Measurements from ENCODE around the gene ATG4D.
A peak's percentile ranks its signal among the peaks of the same experiment; 100 is the strongest.

Gene ATG4D

DNA sequence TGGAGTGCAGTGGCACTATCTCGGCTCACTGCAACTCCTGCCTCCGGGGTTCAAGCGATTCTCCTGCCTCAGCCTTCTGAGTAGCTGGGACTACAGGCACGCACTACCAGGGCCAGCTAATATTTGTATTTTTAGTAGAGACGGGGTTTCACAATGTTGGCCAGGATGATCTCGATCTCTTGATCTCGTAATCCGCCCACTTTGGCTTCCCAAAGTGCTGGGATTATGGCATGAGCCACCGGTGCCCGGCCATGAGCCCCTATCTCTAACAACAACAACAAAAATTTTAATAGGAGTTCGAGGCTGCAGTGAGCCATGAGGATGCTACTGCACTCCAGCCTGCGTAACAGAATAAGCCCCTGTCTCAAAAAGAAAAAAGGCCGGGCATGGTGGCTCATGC lies 38.4 kb downstream of the ATG4D start:
- DNase-seq: no peak

DNA sequence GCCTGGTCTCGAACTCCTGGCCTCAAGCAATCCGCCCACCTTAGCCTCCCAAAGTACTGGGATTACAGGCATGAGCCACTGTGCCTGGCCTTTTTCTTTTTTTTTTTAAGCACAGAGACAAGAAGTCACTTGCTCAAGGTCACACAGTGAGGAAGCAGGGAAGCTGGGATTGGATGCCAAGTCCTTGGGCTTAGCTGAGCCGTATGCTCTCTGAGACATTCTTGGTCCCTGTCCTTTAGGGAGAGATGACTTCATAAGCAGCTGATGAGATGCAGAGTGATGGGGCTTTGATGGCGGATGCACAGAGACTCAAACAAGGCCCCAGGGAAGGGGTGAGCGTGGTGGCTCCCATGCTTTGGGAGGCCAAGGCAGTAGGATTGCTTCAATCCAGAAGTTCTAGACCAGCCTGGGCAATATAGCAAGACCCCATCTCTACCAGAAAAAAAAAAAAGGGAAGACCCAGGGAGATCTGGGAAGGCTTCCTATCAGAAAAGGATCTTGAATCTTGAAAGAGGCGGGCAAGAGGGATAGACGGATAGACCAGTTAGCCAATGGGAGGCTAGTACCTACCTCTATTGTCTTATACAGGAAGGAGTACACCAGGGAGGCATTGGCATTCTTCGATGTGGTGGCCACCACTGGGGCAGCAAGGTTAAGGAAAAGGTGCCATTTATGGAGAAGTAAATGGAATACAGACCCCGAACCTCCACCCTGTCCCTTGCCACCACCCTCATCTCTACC lies 39.5 kb downstream of the ATG4D start:
- DNase-seq: no peak

DNA sequence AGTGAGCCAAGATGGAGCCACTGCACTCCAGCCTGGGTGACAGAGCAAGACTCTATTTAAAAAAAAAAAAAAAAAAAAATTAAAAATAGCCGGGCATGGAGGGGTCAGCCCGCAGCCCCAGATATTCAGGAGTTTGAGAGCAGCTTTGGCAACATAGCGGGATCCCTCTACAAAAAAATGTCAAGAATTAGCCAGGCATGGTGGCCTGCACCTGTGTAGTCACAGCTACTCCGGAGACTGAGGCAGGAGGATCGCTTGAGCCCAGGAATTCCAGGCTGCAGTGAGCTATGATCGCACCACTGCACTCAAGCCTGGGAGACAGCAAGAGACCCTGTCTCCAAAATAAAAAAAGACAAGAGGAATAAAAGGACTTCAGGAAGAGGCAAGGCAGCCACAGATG lies 42.7 kb downstream of the ATG4D start:
- DNase-seq: no peak

DNA sequence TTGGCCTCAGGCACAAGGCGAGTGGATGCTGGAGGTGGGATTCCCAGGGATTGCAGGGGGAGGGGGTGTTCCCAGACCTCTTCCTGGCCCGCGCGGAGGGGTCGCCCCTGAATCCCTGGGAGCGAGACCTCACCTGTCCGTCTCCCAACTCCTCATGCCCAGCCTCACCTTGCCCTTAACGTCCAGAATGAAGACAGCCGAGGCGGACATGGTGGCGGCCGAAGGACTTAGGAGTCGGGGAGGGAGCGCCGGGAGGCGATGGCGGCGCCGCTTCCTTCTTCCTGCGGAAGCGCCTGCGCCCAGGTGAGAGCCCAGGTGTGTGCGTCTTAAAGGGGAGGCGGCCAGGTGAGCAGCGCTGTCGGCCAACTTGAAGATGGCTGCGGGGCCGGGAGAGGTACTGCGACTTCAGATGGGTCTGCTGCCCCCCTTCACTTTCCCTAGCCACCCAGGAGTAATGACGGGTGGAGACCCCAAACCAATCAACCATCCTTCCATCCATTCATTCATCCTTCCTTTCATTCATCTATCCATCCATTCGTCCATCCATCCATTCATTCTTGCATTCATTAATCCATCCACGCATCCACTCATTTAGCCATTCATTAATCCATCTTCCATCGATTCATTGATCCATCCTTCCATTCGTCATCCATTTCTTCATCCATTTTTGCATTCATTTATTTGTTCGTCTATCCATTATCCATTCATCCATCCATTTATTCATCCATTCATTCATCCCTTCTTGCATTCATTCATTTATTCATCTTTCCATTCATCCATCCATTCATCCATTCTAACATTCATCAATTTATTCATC lies 43.5 kb downstream of the ATG4D start, which contains the start of gene AP1M2:
AP1M2 (minus strand) TSS at position 291 of the 817 bp plus-strand sequence; CDS start at position 210, 81 bp downstream.
- no peak for DNase-seq

DNA sequence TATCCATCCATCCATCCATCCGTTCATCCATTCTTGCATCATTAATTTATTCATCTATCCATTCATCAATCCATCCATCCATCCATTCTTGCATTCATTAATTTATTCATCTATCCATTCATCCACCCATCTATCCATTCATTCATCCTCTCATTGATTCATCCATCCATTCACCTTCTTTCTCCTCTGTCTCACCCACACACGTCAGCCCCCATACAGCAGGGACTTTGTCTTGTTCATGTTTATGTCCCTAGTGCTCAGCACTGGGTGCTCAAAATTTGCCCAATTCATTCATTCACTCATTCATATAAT lies 44.1 kb downstream of the ATG4D start:
- no peak for DNase-seq

DNA sequence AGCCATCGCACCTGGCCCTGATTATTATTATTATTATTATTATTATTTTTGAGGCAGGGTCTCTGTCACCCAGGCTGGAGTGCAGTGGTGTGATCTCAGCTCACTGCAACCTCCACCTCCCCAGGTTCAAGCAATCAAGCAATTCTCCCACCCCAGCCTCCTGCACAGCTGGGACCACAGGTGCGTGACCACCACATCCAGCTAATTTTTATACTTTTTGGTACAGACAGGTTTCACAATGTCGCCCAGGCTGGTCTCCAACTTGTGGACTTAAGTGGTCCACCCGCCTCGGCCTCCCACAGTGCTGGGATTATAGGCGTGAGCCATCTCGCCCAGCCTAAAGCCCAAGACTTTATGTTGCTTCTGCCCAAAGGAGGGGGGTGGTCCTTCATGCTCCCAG lies 49.4 kb downstream of the ATG4D start:
- DNase-seq: no peak

DNA sequence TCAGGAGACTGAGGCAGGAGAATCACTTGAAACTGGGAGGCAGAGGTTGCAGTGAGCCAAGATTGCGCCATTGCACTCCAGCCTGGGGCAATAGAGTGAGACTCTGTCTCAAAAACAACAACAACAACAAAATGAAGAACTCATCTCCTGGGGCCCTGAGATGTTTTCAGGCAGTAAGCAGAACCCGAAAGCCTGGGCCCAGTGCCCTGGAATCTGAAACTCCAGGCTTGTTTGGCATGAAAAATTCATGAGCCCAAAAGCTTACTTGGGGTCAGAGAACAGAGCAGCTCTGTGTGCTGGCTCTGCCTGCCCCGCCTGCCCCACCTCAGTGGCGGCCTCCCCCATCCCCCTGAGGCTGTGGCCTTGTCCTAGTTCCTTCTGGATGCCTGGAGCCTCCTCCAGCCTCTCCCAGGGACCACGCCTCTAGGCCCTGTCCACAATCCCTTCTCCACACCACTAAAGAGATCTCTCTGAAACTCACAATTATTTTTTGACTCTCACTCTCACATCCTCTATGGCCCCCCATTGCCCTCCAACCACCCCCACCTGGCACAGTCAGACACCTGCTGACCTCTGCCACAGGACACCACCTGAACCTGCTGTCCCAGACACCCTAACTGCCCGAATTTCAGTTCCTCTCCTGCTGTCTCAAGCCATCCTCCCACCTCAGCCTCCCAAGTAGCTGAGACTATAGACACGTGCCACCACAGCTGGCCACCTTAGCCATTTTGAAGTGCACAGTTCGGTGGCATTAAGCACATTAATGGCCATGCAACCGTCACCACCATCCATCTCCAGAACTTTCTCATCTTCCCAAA lies 50.3 kb downstream of the ATG4D start:
- no peak for DNase-seq

DNA sequence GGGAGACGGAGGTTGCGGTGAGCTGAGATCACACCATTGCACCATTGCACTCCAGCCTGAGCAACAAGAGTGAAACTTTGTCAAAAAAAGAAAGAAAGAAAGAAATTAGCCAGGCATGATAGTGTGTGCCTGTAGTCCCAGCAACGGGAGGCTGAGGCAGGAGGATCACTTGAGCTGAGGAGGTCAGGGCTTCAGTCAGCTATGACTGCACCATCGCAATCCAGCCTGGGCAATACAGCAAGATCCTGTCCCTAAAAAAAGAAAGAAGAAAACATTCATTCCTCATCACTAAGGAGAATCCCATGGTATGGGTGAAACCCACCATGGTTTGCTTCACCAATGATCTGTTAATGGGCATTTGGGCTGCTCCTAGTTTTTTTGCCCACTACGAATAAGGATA lies 56.4 kb downstream of the ATG4D start:
- no peak for DNase-seq

DNA sequence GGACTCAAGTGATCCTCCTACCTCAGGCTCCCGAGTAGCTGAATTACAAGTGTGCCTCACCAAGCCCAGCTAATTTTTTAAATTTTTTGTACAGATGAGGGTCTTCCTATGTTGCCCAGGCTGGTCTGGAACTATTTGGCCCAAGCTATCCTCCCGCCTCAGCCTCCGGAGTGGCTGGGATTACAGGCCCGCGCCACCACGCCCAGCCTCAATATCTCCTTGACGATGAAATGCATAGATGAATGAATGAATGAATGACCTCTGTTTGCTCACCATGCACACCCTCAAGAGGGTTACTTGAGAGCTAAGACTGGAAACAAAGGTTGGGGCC lies 58.3 kb downstream of the ATG4D start:
- DNase-seq: no peak

DNA sequence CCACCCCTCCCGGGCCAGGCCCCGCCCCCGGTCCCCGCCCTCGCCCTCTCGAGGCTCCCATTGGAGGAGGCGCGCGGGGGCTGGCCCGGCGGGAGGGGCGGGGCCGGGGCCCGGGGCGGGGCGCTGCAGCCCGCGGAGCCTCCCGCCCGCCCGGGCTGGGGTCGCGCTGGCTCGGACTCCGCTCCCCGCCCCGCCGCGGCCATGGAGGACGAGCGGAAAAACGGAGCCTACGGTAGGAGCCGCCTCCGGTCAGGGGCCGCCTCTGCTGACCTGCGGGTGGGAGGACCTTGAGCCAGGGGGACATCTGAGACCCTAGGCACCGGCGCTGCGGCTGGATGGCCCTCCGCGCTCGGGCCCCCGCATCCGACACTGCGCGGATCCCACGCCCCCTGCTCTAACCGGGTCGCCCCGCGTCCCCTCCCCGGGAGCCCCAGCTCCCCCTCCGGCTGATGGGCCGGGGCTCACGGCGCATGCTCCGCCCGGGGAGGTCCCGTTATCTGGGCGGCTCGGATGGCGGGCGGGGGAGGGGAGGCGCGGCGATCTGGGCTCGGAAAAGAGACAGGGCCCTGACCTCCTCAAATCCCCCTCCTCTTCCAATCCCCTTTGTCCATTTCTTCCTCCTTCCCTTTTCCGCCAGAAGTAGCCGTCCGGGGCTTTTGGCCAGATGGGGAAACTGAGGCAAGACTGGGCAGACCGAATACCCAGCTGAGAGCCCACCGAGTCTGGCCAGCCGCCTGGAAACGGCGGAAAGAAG lies 58.8 kb downstream of the ATG4D start:
- peak; percentile 4 for DNase-seq

All from SHP77 treated with DMSO at 0.1 percent for 48 hours (cell line).